KMS-11 (cell line): Measurements from ENCODE around the gene ITFG2.

Source experiments
- H2AFZ ChIP-seq: fragments of 200-600 bp; sonication (generic); 2 replicates; pipeline ENCODE4 v1.6.1; 2016; ENCODE audit warnings: antibody characterized with exemption, mixed run types, low read depth
- H3K27ac ChIP-seq: fragments of 200-600 bp; sonication (generic); 2 replicates; pipeline ENCODE4 v1.6.1; 2016; ENCODE audit warnings: mild to moderate bottlenecking, mixed run types
- H3K27me3 ChIP-seq: fragments of 200-600 bp; sonication (generic); 2 replicates; pipeline ENCODE4 v1.6.1; 2017; ENCODE audit warnings: mild to moderate bottlenecking, low read depth, mixed run types, moderate library complexity; ENCODE audit not compliant: insufficient read depth
- H3K36me3 ChIP-seq: fragments of 200-600 bp; sonication (generic); 2 replicates; pipeline ENCODE4 v1.6.1; 2017; ENCODE audit warnings: mild to moderate bottlenecking, mixed run types; ENCODE audit not compliant: insufficient read depth
- H3K4me1 ChIP-seq: fragments of 200-600 bp; sonication (generic); 2 replicates; pipeline ENCODE4 v1.6.1; 2016; ENCODE audit warnings: mild to moderate bottlenecking, low read depth, mixed run types; ENCODE audit not compliant: poor library complexity, severe bottlenecking
- H3K4me2 ChIP-seq: fragments of 200-600 bp; sonication (generic); 2 replicates; pipeline ENCODE4 v1.7.0; 2016; ENCODE audit warnings: mild to moderate bottlenecking, mixed run types
- H3K4me3 ChIP-seq: fragments of 200-600 bp; sonication (generic); IDR thresholded peaks from 2 replicates; pipeline ENCODE4 v1.6.1; 2017; ENCODE audit warnings: low read depth, low read length, mixed read lengths; ENCODE audit not compliant: insufficient read depth
- H3K79me2 ChIP-seq: fragments of 200-600 bp; sonication (generic); 2 replicates; pipeline ENCODE4 v1.6.1; 2016; ENCODE audit warnings: low read depth, mixed run types; ENCODE audit not compliant: insufficient read depth
- H3K9ac ChIP-seq: fragments of 200-600 bp; sonication (generic); 2 replicates; pipeline ENCODE4 v1.6.1; 2016; ENCODE audit warnings: mild to moderate bottlenecking, mixed run types
- H4K20me1 ChIP-seq: fragments of 200-600 bp; sonication (generic); 2 replicates; pipeline ENCODE4 v1.6.1; 2016; ENCODE audit warnings: mild to moderate bottlenecking, mixed run types; ENCODE audit not compliant: insufficient read depth
- CTCF ChIP-seq: fragments of 200-600 bp; sonication (generic); conservative IDR thresholded peaks from 2 replicates; pipeline ENCODE4 v1.6.1; 2017; ENCODE audit warnings: low read depth, mild to moderate bottlenecking, antibody characterized with exemption, low read length, moderate library complexity, mixed read lengths

ITFG2 gene

GRCh38 chr12:2796187-2796666 lies 16.2 kb upstream of the ITFG2 start:
- peak overlapping the region; percentile 96 for H3K4me2 ChIP-seq
- H4K20me1 ChIP-seq = peaks cover 21% of the 10 kb centered on the region
- H2AFZ ChIP-seq = no peak overlapping the region
- peak overlapping the region; percentile 41; the same call in 1 of the 2 replicates for H3K9ac ChIP-seq
- H3K36me3 ChIP-seq = peaks cover 19% of the 10 kb centered on the region; the same call in 1 of the 2 replicates
- no peaks in the 10 kb centered on the region for H3K27me3 ChIP-seq
- H3K27ac ChIP-seq = no peak overlapping the region
- peaks cover 30% of the 10 kb centered on the region for H3K79me2 ChIP-seq
- no peak overlapping the region for H3K4me3 ChIP-seq
- H3K4me1 ChIP-seq = peaks cover 13% of the 10 kb centered on the region
- TF ChIP-seq CTCF = no peak

- Histone ChIP-seq H3K27me3 (no peaks in the 10 kb centered on the region), H3K36me3 (peaks cover 20% of the 10 kb centered on the region; the same call in 1 of the 2 replicates), H3K4me3 (no peak overlapping the region), H4K20me1 (peaks cover 21% of the 10 kb centered on the region), H3K27ac (no peak overlapping the region), H2AFZ (no peak overlapping the region), H3K79me2 (peaks cover 30% of the 10 kb centered on the region), H3K4me1 (peaks cover 13% of the 10 kb centered on the region), H3K4me2 (no peak overlapping the region), H3K9ac (no peak overlapping the region)
- 0 out of 2 replicates have a peak, but pooled peaks have one; percentile 21 for TF ChIP-seq CTCF
Measured at GRCh38 chr12:2797721-2798418, 14.6 kb upstream of the ITFG2 start.

- Histone ChIP-seq H3K4me3 (no peak overlapping the region), H3K27ac (no peak overlapping the region), H3K4me2 (no peak overlapping the region), H3K9ac (no peak overlapping the region), H4K20me1 (peaks cover 21% of the 10 kb centered on the region), H3K79me2 (peaks cover 30% of the 10 kb centered on the region), H2AFZ (no peak overlapping the region), H3K27me3 (no peaks in the 10 kb centered on the region), H3K36me3 (peaks cover 20% of the 10 kb centered on the region; the same call in 1 of the 2 replicates), H3K4me1 (peaks cover 18% of the 10 kb centered on the region)
- no peak for TF ChIP-seq CTCF
Measured at GRCh38 chr12:2800046-2800570, 12.4 kb upstream of the ITFG2 start.

GRCh38 chr12:2801044-2801783 lies 11.3 kb upstream of the ITFG2 start:
- H3K4me2 ChIP-seq = no peak overlapping the region
- peaks cover 24% of the 10 kb centered on the region for H3K79me2 ChIP-seq
- H3K27ac ChIP-seq = no peak overlapping the region
- no peak overlapping the region for H2AFZ ChIP-seq
- peaks cover 17% of the 10 kb centered on the region for H4K20me1 ChIP-seq
- H3K4me3 ChIP-seq = no peak overlapping the region
- no peak for TF ChIP-seq CTCF
- no peaks in the 10 kb centered on the region for H3K27me3 ChIP-seq
- H3K36me3 ChIP-seq = peaks cover 20% of the 10 kb centered on the region; the same call in 1 of the 2 replicates
- no peak overlapping the region for H3K9ac ChIP-seq
- peaks cover 18% of the 10 kb centered on the region for H3K4me1 ChIP-seq
